ENCODE data around the gene SCN9A. TPM values are rescaled to one million over a fixed set of nuclear protein-coding genes. Genes with fewer than 3 reads are reported as not detected.

The SCN9A gene
- total RNA-seq, 1 donor, result 14.0 TPM

DNA sequence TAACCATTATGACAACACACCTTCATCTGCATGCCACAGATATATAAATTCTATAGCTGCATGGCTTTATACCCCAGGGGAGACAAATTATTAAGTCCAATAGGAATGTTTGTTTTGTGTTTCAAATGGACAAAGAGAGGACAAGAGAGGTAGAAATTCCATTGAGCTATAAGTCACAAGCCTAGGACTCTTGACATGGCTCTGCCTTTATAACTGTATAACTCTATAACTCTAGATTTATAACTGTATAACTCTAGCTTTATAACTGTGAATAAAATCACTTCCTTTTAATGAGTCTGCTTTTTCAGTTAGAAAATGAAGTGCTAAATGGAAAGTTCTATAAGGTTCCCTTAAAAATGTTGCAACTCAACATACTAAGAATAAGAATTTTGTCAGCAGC, 106.4 kb downstream of the SCN9A start:
- H3K4me3 ChIP-seq (ENCODE audit: low read depth, low read length), result no peak overlapping the region
- TF ChIP-seq CTCF (IDR thresholded peaks at IDR 0.05; ENCODE audit: insufficient read depth, low read length), result no peak
- no peak for DNase-seq (ENCODE audit: low read depth)

DNA sequence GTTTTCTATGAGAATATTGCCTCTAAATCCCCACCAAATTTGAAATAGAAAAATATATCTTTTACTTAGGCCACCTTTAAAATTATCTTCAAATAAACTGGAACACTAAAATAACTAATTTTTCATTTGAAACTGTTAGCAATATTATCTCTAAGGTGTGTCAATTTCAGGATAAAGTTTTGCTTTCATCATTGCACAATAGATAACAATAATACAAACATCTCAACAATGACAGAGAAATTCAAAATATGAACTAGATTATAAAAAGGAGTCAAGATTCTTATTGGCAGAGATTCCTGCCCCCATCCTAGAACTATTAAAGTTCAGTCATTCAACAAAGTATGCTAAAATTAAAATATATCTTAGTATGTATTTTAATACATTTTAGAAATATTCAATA, 117.9 kb downstream of the SCN9A start:
- no peak for DNase-seq (ENCODE audit: low read depth)
- H3K4me3 ChIP-seq (ENCODE audit: low read depth, low read length), result no peak overlapping the region
- no peak for TF ChIP-seq CTCF (IDR thresholded peaks at IDR 0.05; ENCODE audit: insufficient read depth, low read length)

DNA sequence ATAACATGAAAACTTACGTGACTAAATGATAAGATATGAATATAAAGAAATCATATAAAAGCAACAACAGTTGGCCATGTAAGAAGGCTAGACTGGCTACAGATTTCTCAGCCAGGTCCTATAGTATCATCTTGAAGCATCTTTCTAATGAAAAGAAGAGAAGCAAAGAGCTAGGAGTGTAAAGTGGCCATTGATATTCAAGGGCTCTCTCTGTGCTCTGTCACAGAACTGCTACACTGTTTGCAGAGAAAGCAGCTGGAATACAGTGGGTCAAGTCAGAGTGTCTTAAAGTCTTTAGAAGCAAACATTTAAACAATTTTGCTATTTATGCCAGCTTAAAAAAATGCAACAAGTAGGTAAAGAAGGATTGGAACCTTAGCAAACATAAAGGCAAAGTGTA, 118.8 kb downstream of the SCN9A start:
- no peak for TF ChIP-seq CTCF (IDR thresholded peaks at IDR 0.05; ENCODE audit: insufficient read depth, low read length)

DNA sequence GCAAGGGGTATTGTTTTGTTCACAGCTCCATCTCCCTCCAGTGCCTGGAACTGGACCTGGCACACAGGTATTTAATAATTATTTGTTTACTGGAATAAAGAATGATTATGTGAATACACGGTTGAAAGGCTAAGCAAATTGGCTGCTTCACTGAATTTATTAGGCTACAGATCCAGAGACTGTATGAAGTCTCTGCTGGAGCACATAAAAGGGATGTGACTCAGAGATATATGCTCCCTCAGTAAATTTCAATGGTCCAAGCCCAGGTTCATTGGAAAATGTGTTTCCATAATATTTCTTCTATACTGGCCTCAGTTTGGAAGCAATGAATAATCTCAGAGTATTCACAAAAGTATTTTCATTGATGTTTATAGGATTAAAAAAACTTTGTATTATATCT, 126.4 kb downstream of the SCN9A start:
- no peak overlapping the region for H3K4me3 ChIP-seq (ENCODE audit: low read depth, low read length)
- no peak for TF ChIP-seq CTCF (IDR thresholded peaks at IDR 0.05; ENCODE audit: insufficient read depth, low read length)
- no peak for DNase-seq (ENCODE audit: low read depth)

More for the DNA sequence above, 118.8 kb downstream of the SCN9A start:
- no peak overlapping the region for H3K4me3 ChIP-seq (ENCODE audit: low read depth, low read length)
- no peak for DNase-seq (ENCODE audit: low read depth)

- DNase-seq (ENCODE audit: low read depth), result peak; percentile 27
- no peak for TF ChIP-seq CTCF (IDR thresholded peaks at IDR 0.05; ENCODE audit: insufficient read depth, low read length)
- no peak overlapping the region for H3K4me3 ChIP-seq (ENCODE audit: low read depth, low read length)
These were observed 128.8 kb downstream of the SCN9A start for GRCh38 chr2:166246901-166247300.

- no peak for TF ChIP-seq CTCF (IDR thresholded peaks at IDR 0.05; ENCODE audit: insufficient read depth, low read length)
- no peak for DNase-seq (ENCODE audit: low read depth)
- H3K4me3 ChIP-seq (ENCODE audit: low read depth, low read length), result no peak overlapping the region
These were observed 133.4 kb downstream of the SCN9A start for GRCh38 chr2:166242309-166242708.

Measured in fibroblast of the aortic adventitia (primary cell).